ENCODE measurements around the gene CUX1.

CUX1 gene

DNA sequence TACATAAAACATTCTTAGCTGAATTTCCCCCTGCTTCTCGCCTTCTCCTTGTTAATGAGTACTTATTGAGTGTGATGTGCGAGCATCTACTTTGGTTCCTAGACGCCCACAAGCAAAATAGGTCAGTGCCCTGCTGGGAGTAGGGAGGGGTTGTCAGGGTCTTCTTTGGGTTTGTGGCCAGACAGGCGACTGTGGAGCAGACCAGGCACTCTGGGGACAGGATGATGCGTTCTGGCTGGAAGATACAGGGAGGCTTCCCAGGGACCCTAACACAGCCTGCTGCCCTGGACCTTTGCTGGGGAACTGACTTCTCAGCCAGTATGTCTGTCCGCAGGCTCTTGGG is 227.2 kb downstream of the CUX1 start:
- no peak overlapping the region for H3K4me3 ChIP-seq (ENCODE audit: low read depth, low read length)
- no peak for DNase-seq (ENCODE audit: low read depth)
- TF ChIP-seq, protein P1, sequence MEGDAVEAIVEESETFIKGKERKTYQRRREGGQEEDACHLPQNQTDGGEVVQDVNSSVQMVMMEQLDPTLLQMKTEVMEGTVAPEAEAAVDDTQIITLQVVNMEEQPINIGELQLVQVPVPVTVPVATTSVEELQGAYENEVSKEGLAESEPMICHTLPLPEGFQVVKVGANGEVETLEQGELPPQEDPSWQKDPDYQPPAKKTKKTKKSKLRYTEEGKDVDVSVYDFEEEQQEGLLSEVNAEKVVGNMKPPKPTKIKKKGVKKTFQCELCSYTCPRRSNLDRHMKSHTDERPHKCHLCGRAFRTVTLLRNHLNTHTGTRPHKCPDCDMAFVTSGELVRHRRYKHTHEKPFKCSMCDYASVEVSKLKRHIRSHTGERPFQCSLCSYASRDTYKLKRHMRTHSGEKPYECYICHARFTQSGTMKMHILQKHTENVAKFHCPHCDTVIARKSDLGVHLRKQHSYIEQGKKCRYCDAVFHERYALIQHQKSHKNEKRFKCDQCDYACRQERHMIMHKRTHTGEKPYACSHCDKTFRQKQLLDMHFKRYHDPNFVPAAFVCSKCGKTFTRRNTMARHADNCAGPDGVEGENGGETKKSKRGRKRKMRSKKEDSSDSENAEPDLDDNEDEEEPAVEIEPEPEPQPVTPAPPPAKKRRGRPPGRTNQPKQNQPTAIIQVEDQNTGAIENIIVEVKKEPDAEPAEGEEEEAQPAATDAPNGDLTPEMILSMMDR (IDR thresholded peaks at IDR 0.05; ENCODE audit: low read depth, low read length, missing control alignments): no peak

DNA sequence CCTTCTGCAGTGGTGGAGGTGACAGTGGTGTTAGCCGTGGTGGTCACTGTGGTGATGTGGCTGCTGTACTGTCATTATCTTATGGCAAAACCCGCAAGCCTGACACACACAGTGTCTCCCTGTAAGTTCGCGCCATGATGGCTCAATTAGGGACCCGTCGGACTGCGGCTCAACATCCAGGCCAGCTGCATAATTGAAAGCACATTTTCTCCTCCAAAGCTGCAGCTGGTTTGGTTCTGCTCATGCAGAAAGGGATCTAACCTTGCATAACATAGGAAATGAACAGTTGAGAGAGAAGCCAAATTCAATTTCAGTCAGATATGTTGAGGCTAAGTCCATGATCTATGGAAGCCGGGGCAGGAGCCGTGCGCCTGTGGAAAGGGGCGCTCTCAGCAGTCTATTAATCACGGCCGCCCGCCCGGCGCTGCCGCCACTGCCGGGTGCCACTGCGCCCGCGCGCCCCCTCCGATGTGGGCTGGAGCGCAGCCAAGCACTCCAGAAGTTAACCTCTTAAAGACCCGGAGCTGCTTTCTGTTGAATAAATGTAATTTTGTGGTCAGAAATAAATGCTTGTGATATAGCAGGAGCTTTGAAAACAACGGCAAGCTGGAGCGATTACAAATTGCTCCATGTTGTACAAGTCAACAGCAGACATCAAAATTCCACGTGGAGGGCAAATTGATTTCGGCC is 227.7 kb downstream of the CUX1 start:
- TF ChIP-seq, protein P1 (IDR thresholded peaks at IDR 0.05; ENCODE audit: low read depth, low read length, missing control alignments): no peak
- H3K4me3 ChIP-seq (ENCODE audit: low read depth, low read length): no peak overlapping the region
- no peak for DNase-seq (ENCODE audit: low read depth)

DNA sequence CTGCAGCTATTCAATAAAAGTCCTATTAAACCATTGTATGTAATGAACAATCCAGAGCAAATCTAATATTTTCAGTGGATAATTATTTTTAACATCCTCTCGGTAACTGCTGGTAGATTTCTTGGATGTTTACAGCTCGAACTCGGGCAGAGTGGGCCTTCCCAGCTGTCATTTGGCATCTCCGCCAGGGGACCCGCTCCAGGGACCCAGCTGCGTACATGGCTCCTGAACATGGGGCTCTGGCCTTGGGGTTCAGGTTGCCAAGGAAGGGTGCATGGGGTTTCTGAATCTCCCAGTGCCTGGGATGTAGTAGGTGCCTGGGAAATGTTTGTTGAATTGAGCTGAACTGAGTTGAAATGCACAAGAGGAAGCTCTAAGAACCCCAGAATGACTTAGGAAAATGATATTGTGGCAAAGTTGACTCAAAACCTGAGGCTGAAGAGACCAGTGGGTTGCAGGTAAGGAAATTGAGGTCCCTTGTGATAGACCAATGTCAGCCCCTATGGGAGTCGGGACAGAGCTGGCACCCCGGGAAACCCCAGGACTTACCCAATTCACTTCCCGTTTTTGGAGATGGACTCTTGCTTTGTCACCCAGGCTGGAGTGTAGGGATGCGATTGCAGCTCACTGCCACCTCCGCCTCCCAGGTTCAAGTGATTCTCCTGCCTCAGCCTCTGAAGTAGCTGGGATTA is 228.4 kb downstream of the CUX1 start:
- TF ChIP-seq, protein P1 (IDR thresholded peaks at IDR 0.05; ENCODE audit: low read depth, low read length, missing control alignments): no peak
- H3K4me3 ChIP-seq (ENCODE audit: low read depth, low read length): no peak overlapping the region
- DNase-seq (ENCODE audit: low read depth): no peak

DNA sequence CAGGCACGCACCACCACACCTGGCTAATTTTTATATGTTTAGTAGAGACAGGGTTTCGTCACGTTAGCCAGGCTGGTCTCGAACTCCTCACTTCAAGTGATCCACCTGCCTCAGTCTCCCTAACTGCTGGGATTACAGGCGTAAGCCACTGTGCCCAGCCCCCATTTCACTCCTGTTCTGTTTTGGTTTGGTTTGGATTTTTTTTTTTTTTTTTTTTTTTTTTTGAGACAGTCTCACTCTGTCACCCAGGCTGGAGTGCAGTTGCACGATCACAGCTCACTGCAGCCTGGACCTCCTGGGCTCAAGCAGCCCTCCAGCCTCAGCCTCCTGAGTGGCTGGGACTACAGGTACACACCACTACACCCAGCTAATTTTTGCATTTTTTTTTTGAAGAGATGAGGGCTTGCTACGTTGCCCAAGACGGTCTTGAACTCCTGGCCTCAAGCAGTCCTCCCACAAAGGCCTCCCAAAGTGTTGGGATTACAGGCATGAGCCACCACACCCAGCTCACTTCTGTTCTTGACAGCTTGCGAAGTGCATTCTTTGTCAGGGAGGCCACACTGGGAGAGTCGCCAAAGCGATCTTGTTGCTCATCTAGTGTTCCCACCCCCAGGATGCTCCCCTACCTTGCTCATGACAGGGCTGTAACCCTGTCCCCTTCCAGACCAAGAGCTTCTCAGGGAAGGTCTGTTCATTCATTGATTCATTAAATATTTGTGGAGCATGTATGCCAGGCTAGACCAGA is 229.1 kb downstream of the CUX1 start:
- TF ChIP-seq, protein P1 (IDR thresholded peaks at IDR 0.05; ENCODE audit: low read depth, low read length, missing control alignments): no peak
- DNase-seq (ENCODE audit: low read depth): no peak

DNA sequence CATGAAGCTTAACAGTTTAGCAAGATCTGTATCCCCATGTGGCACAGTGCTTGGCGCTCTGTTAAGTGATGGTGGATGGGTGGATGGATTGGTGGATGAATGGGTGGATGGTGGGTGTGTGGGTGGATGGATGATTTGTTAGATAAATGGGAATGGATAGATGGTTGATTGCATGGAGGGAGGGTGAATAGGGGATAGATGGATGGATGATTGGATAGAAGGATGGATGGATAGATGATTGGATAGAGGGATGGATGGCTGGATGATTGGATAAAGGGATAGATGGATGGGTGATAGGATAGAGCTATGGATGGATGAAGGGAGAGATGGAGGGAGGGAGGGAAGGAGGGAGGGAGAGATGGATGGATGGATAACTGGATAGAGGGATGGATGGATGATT is 229.7 kb downstream of the CUX1 start:
- TF ChIP-seq, protein P1 (IDR thresholded peaks at IDR 0.05; ENCODE audit: low read depth, low read length, missing control alignments): no peak
- no peak for DNase-seq (ENCODE audit: low read depth)
- H3K4me3 ChIP-seq (ENCODE audit: low read depth, low read length): no peak overlapping the region

More for the DNA sequence above, 229.1 kb downstream of the CUX1 start:
- H3K4me3 ChIP-seq (ENCODE audit: low read depth, low read length): no peak overlapping the region

DNA sequence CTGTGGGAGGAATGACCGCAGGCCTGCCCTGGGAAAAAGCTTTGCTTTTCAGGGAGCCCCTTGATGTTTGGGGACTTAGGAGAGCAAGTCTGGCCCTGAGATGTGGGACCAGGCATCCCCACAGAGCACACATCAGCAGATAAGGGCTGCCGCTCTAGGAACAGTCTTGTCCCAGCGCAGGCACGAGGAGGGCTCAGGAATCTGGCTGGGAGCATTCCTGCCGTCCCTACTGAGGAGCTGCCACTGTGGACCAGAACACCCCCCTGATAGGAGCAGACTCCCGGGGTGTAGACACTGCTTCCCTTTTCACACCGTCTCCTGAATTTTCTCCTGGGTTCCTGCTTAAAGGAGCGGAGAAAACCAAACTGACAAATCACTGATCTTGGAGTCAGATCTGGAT is 232.3 kb downstream of the CUX1 start:
- TF ChIP-seq, protein P1 (IDR thresholded peaks at IDR 0.05; ENCODE audit: low read depth, low read length, missing control alignments): no peak
- no peak overlapping the region for H3K4me3 ChIP-seq (ENCODE audit: low read depth, low read length)
- no peak for DNase-seq (ENCODE audit: low read depth)

Data from GM12864 (cell line).